ENCODE measurements around the gene VPS51.
"Not testable (repeated sequence)": the region's sequence is repeated elsewhere in the genome, so short reads cannot be mapped to it uniquely, and the experiment has no call there.

The VPS51 gene

DNA sequence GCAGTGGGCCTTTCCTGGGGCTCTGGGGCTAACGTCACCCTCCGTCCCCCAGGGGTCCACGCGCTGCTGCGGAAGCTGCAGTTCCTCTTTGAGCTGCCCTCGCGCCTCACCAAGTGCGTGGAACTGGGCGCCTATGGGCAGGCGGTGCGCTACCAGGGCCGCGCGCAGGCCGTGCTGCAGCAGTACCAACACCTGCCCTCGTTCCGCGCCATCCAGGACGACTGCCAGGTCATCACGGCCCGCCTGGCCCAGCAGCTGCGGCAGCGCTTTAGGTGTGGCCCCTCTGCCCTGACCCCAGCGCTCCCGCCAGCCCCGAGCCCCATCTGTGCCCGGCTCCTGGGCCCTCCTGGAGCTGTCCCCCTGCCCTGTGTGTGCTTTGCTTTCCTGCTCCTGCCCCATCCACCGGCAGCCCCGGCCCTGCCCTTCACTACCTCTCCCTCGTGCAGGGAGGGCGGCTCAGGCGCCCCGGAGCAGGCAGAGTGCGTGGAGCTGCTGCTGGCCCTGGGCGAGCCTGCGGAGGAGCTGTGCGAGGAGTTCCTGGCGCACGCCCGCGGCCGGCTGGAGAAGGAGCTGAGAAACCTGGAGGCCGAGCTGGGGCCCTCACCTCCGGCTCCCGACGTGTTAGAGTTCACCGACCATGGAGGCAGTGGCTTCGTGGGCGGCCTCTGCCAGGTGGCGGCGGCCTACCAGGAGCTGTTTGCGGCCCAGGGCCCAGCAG lies 11.9 kb downstream of the VPS51 start:
- DNase-seq (ENCODE audit: low spot score), result no peak

DNA sequence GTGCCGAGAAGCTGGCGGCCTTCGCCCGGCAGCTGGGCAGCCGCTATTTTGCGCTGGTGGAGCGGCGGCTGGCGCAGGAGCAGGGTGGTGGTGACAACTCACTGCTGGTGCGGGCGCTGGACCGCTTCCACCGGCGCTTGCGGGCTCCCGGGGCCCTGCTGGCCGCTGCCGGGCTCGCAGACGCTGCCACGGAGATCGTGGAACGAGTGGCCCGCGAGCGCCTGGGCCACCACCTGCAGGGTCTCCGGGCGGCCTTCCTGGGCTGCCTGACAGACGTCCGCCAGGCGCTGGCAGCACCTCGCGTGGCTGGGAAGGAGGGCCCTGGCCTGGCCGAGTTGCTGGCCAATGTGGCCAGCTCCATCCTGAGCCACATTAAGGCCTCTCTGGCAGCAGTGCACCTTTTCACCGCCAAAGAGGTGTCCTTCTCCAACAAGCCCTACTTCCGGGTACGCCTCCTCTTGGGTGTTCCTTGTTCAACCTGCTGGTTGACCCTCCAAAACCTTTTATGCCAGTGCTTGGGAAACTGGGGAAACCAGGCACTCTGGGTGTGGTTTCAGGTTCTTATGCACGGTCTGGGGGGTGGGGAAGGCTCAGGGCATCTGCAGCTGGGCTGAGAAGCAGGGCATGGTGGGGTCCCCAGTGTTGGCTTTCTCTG lies 12.6 kb downstream of the VPS51 start:
- DNase-seq (ENCODE audit: low spot score), result no peak

DNA sequence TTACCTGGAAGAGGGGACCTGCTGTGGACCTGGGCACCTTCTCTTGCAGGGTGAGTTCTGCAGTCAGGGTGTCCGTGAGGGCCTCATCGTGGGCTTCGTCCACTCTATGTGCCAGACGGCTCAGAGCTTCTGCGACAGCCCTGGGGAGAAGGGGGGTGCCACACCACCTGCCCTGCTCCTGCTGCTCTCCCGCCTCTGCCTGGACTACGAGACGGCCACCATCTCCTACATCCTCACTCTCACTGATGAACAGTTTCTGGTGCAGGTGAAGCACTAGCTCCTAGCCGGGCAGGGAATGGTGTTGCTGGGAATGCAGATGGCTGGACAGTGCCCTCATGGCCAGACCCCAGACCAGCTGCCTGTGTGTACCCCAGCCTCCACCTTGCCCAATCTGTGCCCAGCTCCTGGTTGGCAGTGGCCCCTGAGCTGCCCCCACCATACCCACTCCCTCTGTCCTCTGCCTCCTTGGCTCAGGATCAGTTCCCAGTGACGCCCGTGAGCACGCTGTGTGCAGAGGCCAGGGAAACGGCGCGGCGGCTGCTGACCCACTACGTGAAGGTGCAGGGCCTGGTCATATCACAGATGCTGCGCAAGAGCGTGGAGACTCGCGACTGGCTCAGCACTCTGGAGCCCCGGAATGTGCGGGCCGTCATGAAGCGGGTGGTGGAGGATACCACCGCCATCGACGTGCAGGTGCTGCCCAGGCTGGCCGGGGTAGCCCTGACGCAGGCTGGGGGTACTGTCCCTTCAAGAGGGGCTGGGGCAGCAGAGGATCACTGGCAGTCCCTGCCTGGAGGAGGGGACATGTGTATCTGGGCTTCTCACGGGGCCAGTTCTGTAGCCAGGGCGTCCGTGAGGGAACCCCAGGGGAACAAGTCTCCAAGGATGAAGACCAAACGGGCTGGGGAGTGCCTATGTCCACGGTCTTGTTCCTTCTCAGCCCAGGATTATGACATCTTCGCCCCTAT lies 13.5 kb downstream of the VPS51 start:
- no peak for DNase-seq (ENCODE audit: low spot score)

DNA sequence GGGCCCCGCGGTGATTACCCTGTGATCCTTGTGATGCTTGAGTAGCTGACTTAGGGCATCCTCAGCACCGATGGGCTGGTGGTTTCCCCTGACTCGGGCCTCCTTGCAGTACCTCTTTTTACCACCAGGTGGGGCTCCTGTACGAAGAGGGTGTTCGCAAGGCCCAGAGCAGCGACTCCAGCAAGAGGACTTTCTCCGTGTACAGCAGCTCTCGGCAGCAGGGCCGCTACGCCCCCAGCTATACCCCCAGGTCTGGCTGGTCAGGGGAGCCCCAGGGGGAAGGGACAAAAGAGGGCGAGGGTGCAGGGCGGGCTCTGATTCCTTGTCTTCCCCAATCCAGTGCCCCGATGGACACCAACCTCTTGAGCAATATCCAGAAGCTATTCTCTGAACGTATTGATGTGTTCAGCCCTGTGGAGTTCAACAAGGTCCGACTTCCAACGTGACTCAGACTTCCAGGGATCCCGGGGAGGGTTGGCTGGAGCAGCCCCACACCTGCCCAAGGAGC lies 14.4 kb downstream of the VPS51 start:
- DNase-seq (ENCODE audit: low spot score), result peak; percentile 85

DNA sequence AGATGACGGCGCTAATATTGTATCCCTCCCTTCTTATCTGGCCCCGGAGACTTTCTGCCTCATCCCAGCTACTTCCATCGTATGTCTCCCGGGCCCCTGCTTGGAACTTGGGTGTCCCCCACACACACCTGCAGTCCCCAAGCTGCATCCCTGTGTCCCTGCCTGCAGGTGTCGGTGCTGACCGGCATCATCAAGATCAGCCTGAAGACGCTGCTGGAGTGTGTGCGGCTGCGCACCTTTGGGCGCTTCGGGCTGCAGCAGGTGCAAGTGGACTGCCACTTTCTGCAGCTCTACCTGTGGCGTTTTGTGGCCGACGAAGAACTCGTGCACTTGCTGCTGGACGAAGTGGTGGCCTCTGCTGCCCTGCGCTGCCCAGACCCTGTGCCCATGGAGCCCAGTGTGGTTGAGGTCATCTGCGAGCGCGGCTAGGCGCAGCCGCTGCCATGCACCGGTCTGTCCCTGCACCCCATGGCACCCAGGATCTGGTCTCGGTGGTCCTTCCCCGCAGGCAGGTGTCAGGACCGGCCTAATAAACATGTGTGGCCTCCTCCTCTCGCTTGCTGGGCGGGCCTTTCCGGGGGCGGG lies 15.2 kb downstream of the VPS51 start:
- no peak for DNase-seq (ENCODE audit: low spot score)

DNA sequence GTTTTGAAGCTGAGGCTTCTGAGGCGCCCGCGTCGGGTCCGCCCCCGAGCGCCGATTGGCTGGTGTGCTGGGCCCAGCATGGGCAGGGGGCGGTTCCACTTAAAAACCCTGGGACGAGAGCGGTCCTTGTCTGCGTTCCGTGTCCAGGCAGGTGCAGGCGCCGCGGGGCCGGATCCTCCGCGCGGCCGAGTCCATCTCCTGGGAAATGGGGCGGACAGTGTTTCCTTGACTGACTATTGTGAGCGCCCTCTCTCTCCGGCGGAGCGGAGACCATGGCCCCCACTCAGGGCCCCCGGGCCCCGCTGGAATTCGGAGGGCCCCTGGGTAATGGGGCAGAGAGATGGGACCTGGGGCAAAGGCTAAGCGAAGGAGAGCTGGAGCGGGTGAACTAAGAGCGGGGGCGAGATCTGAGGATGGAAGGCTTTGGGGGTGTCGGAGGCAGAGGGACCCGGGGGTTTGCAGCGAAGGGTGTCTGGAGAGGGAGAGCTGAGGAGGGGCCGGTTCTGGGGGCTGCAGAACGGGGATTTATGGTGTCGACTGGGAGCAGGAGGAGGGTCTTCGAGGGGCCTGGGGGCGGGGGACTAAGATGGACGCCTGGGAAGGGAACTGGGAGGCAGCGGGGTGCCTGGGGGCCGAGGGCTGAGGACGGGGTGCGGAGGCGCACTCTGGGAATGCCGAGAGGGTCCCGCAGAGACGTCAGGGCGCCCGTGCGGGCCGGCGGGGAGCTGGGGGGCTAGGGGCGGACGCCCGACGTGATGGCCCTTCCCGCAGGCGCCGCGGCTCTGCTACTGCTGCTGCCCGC lies 15.9 kb downstream of the VPS51 start, which contains the start of gene TM7SF2:
Gene TM7SF2, plus strand, starts transcription at position 129 of the 802 bp plus-strand sequence. Its CDS starts 144 bp downstream, at position 273.
- peak; percentile 97 for DNase-seq (ENCODE audit: low spot score)

DNA sequence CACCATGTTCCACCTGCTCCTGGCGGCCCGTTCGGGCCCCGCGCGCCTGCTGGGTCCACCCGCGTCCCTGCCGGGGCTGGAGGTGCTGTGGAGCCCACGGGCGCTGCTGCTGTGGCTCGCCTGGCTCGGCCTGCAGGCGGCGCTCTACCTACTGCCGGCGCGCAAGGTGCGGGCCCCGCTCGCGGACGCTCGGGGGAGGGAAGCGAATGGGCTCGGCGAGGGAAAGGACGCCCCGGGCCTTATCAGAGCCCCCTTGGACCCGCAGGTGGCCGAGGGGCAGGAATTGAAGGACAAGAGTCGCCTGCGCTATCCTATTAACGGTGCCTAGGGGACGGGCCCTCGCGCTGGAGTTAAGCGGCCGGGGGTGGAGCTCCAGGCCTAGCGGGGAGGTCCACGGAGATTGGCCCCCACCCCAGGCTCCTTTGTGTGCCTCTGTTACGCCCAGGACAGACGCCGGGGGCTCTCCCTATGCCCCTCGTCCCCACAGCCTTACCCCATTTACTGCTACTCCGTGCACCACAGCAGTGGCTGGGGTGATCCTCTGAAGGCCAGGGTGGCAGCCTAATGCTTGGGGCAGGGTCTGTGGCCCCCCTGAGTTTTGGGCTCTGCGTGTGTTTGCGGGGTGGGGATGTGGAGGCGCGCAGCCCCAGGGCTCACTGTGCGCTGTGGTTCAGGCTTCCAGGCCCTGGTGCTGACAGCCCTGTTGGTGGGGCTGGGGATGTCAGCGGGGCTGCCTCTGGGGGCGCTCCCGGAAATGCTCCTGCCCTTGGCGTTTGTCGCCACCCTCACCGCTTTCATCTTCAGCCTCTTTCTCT lies 16.7 kb downstream of the VPS51 start:
- DNase-seq (ENCODE audit: low spot score), result peak; percentile 45

DNA sequence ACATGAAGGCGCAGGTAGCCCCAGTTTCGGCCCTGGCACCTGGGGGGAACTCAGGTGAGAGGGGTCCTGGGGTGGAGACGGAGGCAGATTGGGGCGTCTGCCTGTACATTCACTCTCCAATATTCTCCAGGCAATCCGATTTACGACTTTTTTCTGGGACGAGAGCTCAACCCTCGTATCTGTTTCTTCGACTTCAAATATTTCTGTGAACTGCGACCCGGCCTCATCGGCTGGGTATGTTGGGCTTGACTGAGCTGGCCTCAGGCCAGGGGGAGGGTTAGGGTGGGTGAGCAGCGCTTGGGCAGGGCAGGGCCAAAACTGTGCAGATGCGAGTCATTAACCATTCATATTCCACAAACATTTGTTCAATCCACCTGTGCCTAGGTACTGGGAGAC lies 17.3 kb downstream of the VPS51 start:
- no peak for DNase-seq (ENCODE audit: low spot score)

DNA sequence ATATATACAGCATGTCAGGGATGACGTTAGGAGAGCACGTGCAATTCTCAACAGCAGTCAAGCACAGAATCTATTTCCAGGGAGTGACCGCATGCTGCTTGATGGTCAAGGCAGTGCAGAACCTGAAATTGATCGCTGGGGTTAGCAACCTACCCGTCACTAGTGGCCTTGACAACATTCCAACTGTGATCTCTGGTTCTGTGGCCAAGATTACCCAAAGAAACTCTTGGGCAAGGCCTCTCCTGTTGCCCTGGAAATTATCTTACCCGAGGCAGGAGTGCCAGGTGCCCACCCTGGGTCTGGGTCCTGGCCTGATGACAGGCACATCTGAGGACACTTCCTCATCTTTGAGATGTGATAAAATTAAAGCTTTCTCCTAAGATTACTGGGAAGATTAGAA lies 17.8 kb downstream of the VPS51 start:
- no peak for DNase-seq (ENCODE audit: low spot score)

DNA sequence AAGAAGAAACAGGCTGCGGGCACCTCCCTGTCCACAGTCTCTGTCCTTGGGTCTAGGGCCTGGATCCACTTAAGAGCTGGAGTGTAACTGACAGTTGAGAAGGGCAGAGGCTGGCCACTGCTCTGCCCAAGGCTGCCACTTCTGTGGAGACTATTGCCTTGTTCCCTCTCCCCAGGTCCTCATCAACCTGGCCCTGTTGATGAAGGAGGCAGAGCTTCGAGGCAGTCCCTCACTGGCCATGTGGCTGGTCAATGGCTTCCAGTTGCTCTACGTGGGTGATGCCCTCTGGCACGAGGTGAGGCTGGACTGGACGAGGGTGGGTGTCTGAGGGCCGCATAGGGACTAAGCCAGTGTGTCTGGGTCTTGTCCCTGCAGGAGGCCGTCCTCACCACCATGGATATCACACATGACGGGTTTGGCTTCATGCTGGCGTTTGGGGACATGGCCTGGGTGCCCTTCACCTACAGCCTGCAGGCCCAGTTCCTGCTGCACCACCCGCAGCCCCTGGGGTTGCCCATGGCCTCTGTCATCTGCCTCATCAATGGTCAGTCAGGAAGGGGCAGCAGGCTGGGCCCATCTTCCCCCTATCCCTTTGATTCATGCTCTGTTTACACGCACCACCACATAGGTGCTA lies 18.6 kb downstream of the VPS51 start:
- DNase-seq (ENCODE audit: low spot score), result no peak

DNA sequence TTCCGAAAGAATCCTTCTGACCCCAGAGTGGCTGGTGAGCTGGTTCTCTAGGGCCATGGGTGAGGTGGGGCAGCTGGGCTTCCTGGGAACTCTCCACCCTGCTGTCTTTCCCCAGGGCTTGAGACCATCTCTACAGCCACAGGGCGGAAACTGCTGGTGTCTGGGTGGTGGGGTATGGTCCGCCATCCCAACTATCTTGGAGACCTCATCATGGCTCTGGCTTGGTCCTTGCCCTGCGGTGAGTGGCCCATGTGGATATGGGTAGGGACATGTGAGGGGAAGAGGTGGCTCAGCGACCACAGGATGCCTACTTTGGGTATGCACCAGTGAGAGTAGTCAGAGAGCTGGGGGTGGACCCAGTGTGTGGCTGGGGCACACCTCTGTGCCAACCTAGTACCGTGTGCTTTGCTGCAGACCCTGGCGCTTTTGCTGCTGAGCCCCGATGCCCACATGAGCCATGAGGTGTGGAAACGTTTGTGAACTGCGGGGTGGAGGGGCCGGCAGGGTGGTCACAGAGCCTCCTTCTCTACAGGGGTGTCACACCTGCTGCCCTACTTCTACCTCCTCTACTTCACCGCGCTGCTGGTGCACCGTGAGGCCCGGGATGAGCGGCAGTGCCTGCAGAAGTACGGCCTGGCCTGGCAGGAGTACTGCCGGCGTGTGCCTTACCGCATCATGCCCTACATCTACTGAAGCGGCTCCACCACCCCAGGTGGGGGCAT lies 19.5 kb downstream of the VPS51 start:
- DNase-seq (ENCODE audit: low spot score), result no peak

DNA sequence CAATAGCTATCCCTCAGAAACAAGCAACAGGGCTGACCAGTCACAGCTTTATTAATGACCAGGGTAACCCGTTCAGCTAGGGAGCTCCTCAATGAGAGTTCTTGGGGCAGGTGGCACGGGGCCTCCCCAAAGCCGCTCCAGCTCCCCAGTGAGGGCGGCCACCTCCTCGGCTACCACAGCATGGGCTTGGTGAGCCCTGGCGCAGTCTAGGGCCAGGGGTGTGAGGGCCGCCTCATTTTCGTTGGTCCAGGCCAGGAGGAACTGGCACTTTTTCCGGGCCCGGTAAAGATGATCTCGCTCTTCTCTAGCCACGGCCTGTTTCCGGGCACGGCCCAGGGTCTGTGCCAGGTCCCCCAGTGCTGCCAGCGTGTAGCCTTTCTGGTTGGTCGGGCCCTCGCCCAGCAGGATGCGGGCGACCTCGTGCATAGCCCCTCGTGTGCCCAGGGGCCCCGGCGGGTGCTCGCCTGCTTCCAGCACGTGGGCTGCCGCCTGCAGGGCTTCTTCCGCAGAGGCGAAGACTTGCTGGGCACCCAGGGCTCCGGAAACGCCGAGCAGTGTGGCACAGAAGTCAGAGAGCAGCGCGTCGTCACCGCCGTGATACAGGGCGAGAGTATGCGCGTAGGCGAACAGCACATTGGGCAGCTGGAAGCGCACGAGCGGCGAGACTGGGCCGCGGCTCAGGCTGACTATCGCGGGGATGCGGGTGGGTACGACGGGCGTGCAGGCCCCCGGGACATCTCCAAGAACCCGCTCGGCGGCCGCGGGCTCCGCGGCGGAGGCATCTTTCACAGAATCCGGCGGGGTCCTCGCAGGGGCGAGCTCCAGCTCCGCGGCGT lies 20.6 kb downstream of the VPS51 start:
- DNase-seq (ENCODE audit: low spot score), result no peak

DNA sequence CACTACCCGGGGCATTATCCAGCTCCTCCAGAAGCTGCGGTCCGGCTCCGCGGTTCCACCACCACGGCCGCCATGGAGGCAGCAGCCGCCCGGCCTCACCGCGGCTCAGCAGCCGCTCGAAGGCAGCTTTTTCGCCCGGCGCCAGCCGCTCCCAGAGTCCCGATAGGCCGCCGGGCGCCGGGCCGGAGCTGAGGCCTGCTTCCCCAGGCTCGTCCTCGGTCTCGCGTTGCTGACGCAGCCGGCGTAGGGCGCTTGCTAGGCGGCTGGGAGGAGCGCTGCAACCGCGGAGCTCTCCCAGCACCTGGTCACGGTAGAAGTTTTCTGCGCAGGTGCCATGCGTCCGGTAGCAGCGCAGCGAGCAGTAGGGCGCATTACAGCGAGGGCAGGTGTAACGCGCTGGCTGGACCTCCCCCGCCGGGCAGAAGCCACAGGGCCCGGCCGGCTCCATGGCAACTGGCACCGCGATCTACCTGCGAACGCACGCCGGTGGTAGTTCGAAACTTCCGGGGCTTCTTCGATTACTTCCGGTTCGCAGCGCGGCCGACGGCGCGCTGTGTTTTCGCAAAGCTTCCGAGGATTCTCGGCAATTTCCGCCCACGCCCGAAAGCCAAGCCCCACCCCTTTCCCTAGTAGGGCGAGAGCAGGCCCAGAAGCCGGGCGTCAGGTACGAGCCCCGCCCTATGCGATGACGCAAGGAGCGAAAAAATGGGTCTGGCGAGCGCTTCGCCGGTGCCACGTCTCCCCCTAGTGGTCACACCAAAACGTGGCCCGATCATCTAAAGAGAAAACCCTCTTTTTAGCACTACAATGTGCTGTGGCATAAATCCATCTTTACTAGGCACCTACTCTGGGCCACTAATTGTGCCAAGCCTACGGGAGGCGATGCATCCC lies 21.4 kb downstream of the VPS51 start, which contains the start of gene ZNHIT2:
Gene ZNHIT2, minus strand, starts transcription at position 496 of the 891 bp plus-strand sequence. Its CDS starts 48 bp downstream, at position 448.
- peak; percentile 99 for DNase-seq (ENCODE audit: low spot score)

DNA sequence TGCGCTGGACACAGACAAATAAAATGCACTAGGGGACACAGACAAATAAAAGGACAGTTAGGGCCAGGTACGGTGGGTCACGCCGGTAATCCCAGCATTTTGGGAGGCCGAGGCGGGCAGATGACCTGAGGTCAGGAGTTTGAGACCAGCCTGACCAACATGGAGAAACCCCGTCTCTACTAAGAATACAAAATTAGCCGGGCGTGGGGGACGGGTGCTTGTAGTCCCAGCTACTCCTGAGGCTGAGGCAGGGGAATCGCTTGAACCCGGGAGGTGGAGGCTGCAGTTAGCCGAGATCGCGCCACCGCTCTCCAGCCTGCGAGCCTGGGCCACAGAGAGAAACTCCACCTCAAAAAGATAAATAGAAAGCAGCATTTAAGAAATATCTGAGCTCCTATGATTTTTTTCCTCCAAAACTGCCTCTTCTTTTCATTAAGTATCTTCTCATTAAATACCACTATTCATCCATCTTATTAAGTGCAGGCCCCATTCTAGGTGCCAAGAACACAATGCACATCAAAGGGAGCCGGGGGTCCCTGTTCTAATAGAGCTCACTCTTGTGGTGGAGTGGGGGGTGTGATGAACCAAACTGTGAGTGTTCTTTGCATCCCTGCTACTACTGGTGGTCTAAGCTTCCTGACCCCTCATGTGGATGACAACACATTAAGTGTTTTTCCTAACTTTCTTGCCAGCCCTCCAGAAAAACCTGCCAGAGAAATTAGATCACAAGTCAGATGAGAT lies 22.3 kb downstream of the VPS51 start:
- no peak for DNase-seq (ENCODE audit: low spot score)

DNA sequence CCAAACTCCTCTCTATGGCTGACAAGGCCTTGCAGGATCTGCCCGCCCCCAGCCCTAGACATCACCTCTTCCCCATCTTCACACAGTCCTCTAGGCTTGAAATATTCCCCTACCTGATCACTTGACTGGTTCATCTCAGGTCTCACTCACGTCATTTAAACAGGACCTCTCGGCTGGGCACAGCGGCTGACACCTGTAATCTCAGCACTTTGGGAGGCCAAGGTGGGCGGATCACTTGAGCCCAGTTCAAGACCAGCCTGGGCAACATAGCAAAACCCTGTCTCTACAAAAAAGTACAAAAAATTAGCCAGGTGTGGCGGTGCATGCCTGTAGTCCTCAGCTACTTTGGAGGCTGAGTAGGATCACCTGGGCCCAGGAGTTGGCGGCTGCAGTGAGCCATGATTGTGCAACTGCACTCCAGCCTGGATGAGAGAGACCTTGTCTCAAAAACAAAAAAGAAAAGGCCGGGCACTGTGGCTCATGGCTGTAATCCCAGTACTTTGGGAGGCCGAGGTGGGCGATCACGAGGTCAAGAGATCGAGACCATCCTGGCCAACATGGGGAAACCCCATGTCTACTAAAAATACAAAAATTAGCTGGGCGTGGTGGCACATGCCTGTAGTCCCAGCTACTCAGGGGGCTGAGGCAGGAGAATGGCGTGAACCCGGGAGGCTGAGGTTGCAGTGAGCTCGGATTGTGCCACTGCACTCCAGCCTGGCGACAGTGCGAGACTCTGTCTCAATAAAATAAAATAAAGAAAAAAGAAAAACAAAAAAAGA lies 23.1 kb downstream of the VPS51 start:
- DNase-seq (ENCODE audit: low spot score), result not testable (repeated sequence)

DNA sequence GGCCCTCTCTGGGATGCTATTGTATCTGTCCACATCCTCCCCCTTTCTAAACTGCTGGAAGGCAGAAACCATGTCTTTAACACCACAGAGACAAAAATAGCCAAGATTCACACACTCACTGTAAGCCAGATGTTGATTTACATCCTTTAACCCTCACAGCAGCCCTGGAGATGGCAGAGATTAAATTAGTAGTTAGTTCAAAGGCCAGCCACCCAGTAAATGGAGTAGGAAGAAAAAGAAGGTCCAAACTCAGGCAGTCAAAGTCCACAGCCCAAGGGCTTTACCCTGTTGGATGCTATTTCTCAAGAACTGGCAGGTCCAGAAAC lies 23.6 kb downstream of the VPS51 start:
- DNase-seq (ENCODE audit: low spot score), result no peak
